ENCODE results near the gene DAB2IP.

DNA sequence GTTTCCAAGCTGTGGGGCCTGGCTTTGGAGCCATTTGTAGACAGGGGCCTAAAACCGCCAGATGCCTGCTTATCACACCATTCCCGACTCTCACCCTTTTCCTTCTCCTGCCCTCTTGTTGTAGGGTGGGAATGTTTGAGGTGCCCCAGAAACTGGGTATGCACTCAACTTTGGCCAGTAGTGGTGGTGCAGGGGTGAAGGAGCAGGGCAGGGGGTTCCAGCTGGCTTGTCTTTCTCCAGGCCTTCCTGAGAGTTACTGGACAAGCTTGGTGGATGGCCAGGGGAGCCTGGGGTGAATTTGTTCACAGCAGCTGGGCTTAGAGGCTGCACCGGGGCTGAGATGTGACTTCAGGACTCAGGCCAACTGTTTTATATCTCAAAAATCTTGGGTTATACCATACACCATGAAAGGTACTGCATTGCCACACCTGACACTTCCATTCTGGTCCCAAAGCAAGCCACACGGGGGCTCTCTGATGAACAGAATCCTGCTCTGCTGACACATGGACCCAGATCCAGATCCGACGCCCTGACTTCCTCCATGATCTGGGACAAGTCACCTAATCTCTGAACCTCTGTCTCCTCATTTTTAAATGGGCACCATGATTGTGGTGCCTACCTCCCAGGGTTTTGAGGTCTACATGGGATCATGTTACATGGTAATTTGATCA lies 62.1 kb downstream of the DAB2IP start:
- TF ChIP-seq, protein P1, sequence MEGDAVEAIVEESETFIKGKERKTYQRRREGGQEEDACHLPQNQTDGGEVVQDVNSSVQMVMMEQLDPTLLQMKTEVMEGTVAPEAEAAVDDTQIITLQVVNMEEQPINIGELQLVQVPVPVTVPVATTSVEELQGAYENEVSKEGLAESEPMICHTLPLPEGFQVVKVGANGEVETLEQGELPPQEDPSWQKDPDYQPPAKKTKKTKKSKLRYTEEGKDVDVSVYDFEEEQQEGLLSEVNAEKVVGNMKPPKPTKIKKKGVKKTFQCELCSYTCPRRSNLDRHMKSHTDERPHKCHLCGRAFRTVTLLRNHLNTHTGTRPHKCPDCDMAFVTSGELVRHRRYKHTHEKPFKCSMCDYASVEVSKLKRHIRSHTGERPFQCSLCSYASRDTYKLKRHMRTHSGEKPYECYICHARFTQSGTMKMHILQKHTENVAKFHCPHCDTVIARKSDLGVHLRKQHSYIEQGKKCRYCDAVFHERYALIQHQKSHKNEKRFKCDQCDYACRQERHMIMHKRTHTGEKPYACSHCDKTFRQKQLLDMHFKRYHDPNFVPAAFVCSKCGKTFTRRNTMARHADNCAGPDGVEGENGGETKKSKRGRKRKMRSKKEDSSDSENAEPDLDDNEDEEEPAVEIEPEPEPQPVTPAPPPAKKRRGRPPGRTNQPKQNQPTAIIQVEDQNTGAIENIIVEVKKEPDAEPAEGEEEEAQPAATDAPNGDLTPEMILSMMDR (IDR thresholded peaks at IDR 0.05; ENCODE audit: low read depth, low read length, missing input control), result no peak
- TF ChIP-seq GABPA (IDR thresholded peaks at IDR 0.05 in 1 of 2, conservative IDR thresholded peaks at IDR 0.05 in 1 of 2) (no peak), SP1 (IDR thresholded peaks at IDR 0.05) (no peak), JUND (IDR thresholded peaks at IDR 0.05) (no peak), RAD21 (IDR thresholded peaks at IDR 0.05) (no peak), EGR1 (IDR thresholded peaks at IDR 0.05; ENCODE audit: low read depth in 2 of 2) (no peak), YY1 (IDR thresholded peaks at IDR 0.05) (no peak)
- TF ChIP-seq, protein P2, sequence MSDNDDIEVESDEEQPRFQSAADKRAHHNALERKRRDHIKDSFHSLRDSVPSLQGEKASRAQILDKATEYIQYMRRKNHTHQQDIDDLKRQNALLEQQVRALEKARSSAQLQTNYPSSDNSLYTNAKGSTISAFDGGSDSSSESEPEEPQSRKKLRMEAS (IDR thresholded peaks at IDR 0.05), result no peak
- TF ChIP-seq, protein P3, sequence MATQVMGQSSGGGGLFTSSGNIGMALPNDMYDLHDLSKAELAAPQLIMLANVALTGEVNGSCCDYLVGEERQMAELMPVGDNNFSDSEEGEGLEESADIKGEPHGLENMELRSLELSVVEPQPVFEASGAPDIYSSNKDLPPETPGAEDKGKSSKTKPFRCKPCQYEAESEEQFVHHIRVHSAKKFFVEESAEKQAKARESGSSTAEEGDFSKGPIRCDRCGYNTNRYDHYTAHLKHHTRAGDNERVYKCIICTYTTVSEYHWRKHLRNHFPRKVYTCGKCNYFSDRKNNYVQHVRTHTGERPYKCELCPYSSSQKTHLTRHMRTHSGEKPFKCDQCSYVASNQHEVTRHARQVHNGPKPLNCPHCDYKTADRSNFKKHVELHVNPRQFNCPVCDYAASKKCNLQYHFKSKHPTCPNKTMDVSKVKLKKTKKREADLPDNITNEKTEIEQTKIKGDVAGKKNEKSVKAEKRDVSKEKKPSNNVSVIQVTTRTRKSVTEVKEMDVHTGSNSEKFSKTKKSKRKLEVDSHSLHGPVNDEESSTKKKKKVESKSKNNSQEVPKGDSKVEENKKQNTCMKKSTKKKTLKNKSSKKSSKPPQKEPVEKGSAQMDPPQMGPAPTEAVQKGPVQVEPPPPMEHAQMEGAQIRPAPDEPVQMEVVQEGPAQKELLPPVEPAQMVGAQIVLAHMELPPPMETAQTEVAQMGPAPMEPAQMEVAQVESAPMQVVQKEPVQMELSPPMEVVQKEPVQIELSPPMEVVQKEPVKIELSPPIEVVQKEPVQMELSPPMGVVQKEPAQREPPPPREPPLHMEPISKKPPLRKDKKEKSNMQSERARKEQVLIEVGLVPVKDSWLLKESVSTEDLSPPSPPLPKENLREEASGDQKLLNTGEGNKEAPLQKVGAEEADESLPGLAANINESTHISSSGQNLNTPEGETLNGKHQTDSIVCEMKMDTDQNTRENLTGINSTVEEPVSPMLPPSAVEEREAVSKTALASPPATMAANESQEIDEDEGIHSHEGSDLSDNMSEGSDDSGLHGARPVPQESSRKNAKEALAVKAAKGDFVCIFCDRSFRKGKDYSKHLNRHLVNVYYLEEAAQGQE (IDR thresholded peaks at IDR 0.05), result no peak

Measured in liver (tissue), 3 donors.